DND-41 (cell line): Measurements from ENCODE around the gene EFTUD2.

Source experiments
- ATAC-seq: fragments of 200-7000 bp; cut with Tn5 transposase; 3 replicates; pipeline ENCODE4 v1.9.1; 2021; ENCODE audit warnings: low read depth; ENCODE audit not compliant: insufficient read depth
- DNase-seq: peaks from one replicate; pipeline ENCODE4 v3.0.0-alpha.2; 2020
- H2AFZ ChIP-seq: 2 replicates; pipeline ENCODE4 v1.6.0; 2012; ENCODE audit warnings: low read depth, low read length
- H3K27ac ChIP-seq: 2 replicates; pipeline ENCODE4 v1.5.1; 2012; ENCODE audit warnings: low read length, inconsistent platforms
- H3K27me3 ChIP-seq: fragments of 200-600 bp; sonication (generic); 2 replicates; pipeline ENCODE4 v1.6.0; 2012; ENCODE audit warnings: low read length, mild to moderate bottlenecking, inconsistent platforms; ENCODE audit not compliant: insufficient read depth, poor library complexity
- H3K36me3 ChIP-seq: 2 replicates; pipeline ENCODE4 v1.5.1; 2012; ENCODE audit warnings: low read length, inconsistent platforms; ENCODE audit not compliant: insufficient read depth
- H3K4me1 ChIP-seq: 2 replicates; pipeline ENCODE4 v1.5.1; 2012; ENCODE audit warnings: mild to moderate bottlenecking, low read length; ENCODE audit not compliant: insufficient read depth
- H3K4me2 ChIP-seq: 2 replicates; pipeline ENCODE4 v1.6.0; 2012; ENCODE audit warnings: mild to moderate bottlenecking, moderate library complexity, low read length, inconsistent platforms; ENCODE audit not compliant: insufficient read depth
- H3K4me3 ChIP-seq, 2 experiments: fragments of 200-600 bp in 1 of 2; shearing (Covaris generic) in 1 of 2; 2 replicates each; pipeline ENCODE4 v1.5.1; 2012 to 2016; ENCODE audit warnings: inconsistent platforms in 2 of 2, low read length in 2 of 2, mild to moderate bottlenecking in 2 of 2, low read depth in 1 of 2, moderate library complexity in 1 of 2
- H3K79me2 ChIP-seq: 2 replicates; pipeline ENCODE4 v1.6.0; 2012; ENCODE audit warnings: low read length, inconsistent platforms; ENCODE audit not compliant: insufficient read depth
- H3K9ac ChIP-seq: 2 replicates; pipeline ENCODE4 v1.6.0; 2012; ENCODE audit warnings: low read depth, mild to moderate bottlenecking, inconsistent platforms, low read length, moderate library complexity
- H3K9me3 ChIP-seq: 2 replicates; pipeline ENCODE4 v1.5.1; 2012; ENCODE audit warnings: low read length, moderate library complexity, mild to moderate bottlenecking, inconsistent platforms; ENCODE audit not compliant: insufficient read depth, severe bottlenecking
- H4K20me1 ChIP-seq: 2 replicates; pipeline ENCODE4 v1.6.0; 2012; ENCODE audit warnings: low read length; ENCODE audit not compliant: insufficient read depth
- EZH2 ChIP-seq: IDR thresholded peaks from 3 replicates; pipeline ENCODE4 v1.6.1; 2012; ENCODE audit warnings: borderline replicate concordance, low read depth, mild to moderate bottlenecking, moderate library complexity, low read length, inconsistent platforms; ENCODE audit not compliant: severe bottlenecking
- TF ChIP-seq, protein P1 (sequence below): IDR thresholded peaks from 2 replicates; pipeline ENCODE4 v1.5.1; 2012; ENCODE audit warnings: borderline replicate concordance, low read length, moderate library complexity, mild to moderate bottlenecking; ENCODE audit not compliant: poor library complexity, severe bottlenecking; ENCODE audit errors: extremely low read depth

The EFTUD2 gene

DNA sequence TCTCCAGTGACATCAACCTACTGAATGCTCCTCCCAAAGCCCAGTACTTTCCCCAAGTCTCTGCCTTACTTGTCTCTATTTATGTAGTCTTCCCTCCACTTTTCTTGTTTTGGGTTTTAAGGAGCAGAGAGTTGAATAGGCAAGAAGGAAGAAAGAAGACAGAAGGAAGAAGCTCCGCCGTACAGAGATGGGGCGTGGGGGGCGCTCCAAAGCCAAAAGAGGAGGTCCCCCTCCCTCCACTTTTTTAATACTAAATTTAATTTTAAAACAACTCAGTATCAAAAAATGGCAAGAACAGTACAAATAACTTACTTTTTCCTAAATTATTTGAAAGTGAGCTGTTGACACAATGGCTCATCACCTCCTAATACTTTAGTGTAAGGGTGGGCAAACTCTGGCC lies 4.6 kb downstream of the EFTUD2 start:
- no peak overlapping the region for H2AFZ ChIP-seq
- TF ChIP-seq EZH2, result no peak
- TF ChIP-seq, protein P1, sequence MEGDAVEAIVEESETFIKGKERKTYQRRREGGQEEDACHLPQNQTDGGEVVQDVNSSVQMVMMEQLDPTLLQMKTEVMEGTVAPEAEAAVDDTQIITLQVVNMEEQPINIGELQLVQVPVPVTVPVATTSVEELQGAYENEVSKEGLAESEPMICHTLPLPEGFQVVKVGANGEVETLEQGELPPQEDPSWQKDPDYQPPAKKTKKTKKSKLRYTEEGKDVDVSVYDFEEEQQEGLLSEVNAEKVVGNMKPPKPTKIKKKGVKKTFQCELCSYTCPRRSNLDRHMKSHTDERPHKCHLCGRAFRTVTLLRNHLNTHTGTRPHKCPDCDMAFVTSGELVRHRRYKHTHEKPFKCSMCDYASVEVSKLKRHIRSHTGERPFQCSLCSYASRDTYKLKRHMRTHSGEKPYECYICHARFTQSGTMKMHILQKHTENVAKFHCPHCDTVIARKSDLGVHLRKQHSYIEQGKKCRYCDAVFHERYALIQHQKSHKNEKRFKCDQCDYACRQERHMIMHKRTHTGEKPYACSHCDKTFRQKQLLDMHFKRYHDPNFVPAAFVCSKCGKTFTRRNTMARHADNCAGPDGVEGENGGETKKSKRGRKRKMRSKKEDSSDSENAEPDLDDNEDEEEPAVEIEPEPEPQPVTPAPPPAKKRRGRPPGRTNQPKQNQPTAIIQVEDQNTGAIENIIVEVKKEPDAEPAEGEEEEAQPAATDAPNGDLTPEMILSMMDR, result no peak
- peaks cover 17% of the 10 kb centered on the region for H3K4me1 ChIP-seq
- peaks cover 45% of the 10 kb centered on the region for H3K36me3 ChIP-seq
- H3K27me3 ChIP-seq, result no peaks in the 10 kb centered on the region
- no peaks in the 10 kb centered on the region for H3K9me3 ChIP-seq
- H3K79me2 ChIP-seq, result peaks cover 95% of the 10 kb centered on the region
- H3K4me3 ChIP-seq, result no peak overlapping the region
- H3K4me2 ChIP-seq, result no peak overlapping the region
- no peak overlapping the region for H3K9ac ChIP-seq
- ATAC-seq (no peak), DNase-seq (no peak)
- peaks cover 22% of the 10 kb centered on the region; the same call in 1 of the 2 replicates for H4K20me1 ChIP-seq
- no peak overlapping the region for H3K27ac ChIP-seq

DNA sequence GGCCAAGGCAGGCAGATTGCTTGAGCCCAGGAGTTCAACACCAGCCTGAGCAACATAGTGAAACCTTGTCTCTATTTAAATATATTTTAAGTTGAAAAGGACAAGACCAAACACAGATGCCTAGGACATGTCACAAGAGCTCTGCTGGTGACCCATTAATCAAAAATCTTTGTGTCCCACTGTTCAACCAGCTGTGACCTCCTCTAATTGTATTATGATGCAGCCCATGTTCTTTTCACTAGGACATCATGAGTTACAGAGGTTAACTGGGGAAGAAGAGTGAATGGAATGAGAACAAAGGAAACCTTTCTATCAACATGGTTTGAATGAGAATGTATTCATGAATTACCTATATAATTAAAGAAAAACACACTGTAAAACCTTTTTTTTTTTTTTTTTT lies 7.0 kb downstream of the EFTUD2 start:
- no peak overlapping the region for H3K4me2 ChIP-seq

DNA sequence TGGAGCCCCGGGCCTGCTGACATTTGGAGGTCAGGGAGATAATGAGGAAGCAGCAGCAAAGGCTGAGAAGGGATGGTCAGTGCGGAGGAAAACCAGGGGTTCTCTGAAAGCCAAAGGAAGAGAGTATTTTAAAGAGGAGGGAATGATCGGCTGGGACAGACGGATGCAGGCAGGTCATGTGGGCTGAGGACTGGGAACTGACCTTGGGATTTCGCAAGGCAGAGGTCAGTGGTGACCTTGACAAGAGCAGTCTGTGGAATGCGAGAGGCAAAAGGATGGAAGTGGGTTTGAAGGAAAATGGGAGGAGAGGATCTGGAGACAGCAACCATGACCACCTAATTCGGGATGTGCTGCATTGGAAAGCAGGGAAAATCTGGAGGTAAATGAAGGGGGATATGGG lies 10.2 kb downstream of the EFTUD2 start:
- H3K27ac ChIP-seq, result no peak overlapping the region

More for the DNA sequence above, 7.0 kb downstream of the EFTUD2 start:
- H3K4me3 ChIP-seq, result no peak overlapping the region
- peaks cover 7% of the 10 kb centered on the region; the same call in 1 of the 2 replicates for H3K4me1 ChIP-seq
- peaks cover 46% of the 10 kb centered on the region for H4K20me1 ChIP-seq
- DNase-seq (no peak), ATAC-seq (no peak)
- H3K27ac ChIP-seq, result no peak overlapping the region
- peaks cover 97% of the 10 kb centered on the region for H3K79me2 ChIP-seq
- TF ChIP-seq, protein P1, result no peak
- no peak for TF ChIP-seq EZH2
- no peaks in the 10 kb centered on the region for H3K27me3 ChIP-seq
- peaks cover 67% of the 10 kb centered on the region for H3K36me3 ChIP-seq
- H3K9ac ChIP-seq, result no peak overlapping the region
- H3K9me3 ChIP-seq, result no peaks in the 10 kb centered on the region
- H2AFZ ChIP-seq, result no peak overlapping the region

More for the DNA sequence above, 10.2 kb downstream of the EFTUD2 start:
- DNase-seq, result no peak
- ATAC-seq, result no peak
- no peak overlapping the region for H3K4me3 ChIP-seq
- no peak overlapping the region for H3K9ac ChIP-seq
- peaks cover 74% of the 10 kb centered on the region for H3K79me2 ChIP-seq
- H3K9me3 ChIP-seq, result no peaks in the 10 kb centered on the region
- no peak overlapping the region for H2AFZ ChIP-seq
- peaks cover 87% of the 10 kb centered on the region for H3K36me3 ChIP-seq
- H4K20me1 ChIP-seq, result peaks cover 41% of the 10 kb centered on the region
- 0 out of 2 replicates have a peak, but pooled peaks cover 6% of the 10 kb centered on the region for H3K4me1 ChIP-seq
- no peak overlapping the region for H3K4me2 ChIP-seq
- H3K27me3 ChIP-seq, result no peaks in the 10 kb centered on the region
- TF ChIP-seq, protein P1, result no peak
- TF ChIP-seq EZH2, result no peak
